ENCODE measurements around the gene CPLANE1. TPM values are rescaled to one million over a fixed set of nuclear protein-coding genes. Genes with fewer than 3 reads are reported as not detected.

The CPLANE1 gene
- total RNA-seq, 2 donors from 2014 or later = 9.0 to 22.5 TPM

DNA sequence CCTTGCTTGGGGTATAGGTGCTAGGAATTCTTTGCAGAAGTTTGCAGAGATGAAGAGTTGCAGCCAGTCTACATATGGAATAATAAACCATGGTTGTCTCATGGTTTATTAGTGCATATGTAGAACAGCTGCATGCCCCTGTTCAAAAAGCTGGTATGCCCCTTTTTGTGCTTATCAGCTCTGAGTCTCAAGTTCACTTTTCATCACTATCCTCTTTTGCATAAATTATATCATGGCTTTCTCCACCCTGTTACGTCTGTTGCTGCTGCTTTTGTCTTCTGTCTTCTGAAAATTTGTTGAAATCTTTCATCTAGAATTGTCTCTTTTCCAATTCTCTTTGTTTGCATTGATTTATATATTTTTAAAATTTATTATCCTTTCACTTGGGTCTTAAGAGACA, 172.0 kb downstream of the CPLANE1 start:
- no peaks in the 10 kb centered on the region for H3K27me3 ChIP-seq
- H3K27ac ChIP-seq = no peak overlapping the region
- TF ChIP-seq, protein P1, sequence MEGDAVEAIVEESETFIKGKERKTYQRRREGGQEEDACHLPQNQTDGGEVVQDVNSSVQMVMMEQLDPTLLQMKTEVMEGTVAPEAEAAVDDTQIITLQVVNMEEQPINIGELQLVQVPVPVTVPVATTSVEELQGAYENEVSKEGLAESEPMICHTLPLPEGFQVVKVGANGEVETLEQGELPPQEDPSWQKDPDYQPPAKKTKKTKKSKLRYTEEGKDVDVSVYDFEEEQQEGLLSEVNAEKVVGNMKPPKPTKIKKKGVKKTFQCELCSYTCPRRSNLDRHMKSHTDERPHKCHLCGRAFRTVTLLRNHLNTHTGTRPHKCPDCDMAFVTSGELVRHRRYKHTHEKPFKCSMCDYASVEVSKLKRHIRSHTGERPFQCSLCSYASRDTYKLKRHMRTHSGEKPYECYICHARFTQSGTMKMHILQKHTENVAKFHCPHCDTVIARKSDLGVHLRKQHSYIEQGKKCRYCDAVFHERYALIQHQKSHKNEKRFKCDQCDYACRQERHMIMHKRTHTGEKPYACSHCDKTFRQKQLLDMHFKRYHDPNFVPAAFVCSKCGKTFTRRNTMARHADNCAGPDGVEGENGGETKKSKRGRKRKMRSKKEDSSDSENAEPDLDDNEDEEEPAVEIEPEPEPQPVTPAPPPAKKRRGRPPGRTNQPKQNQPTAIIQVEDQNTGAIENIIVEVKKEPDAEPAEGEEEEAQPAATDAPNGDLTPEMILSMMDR (IDR thresholded peaks at IDR 0.05) = no peak
- no peaks in the 10 kb centered on the region for H3K9me3 ChIP-seq
- no peak for DNase-seq (ENCODE audit: low spot score)
- no peak overlapping the region for H3K4me3 ChIP-seq
- H3K36me3 ChIP-seq = no peaks in the 10 kb centered on the region
- no peaks in the 10 kb centered on the region for H3K4me1 ChIP-seq

DNA sequence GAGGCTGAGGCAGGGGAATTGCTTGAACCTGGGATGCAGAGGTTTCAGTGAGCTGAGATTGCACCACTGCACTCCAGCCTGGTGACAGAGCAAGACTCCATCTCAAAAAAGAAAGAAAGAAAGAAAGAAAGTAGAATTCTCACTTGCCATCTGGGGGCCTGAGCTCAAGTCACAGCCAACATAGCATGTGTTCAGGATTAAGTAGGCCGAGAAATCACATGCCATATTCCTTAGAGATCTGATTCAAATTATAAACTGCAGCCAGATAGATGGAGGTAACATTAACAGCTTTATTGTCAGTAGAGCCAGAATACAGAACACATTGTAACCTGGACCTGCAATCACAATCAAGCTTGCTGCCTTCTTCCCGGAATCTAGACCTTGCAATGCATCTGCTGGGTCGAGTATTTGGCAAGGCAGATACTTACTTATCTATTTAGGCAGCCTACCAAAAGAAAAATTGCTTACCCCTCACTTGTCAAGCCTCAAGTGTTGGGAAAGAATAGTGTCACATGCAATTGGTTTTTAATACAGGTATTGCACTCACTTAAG, 173.7 kb downstream of the CPLANE1 start:
- no peaks in the 10 kb centered on the region for H3K9me3 ChIP-seq
- no peak for DNase-seq (ENCODE audit: low spot score)
- H3K36me3 ChIP-seq = no peaks in the 10 kb centered on the region
- no peak overlapping the region for H3K4me3 ChIP-seq
- no peaks in the 10 kb centered on the region for H3K4me1 ChIP-seq
- H3K27ac ChIP-seq = no peak overlapping the region
- H3K27me3 ChIP-seq = no peaks in the 10 kb centered on the region
- TF ChIP-seq, protein P1 (IDR thresholded peaks at IDR 0.05) = no peak

DNA sequence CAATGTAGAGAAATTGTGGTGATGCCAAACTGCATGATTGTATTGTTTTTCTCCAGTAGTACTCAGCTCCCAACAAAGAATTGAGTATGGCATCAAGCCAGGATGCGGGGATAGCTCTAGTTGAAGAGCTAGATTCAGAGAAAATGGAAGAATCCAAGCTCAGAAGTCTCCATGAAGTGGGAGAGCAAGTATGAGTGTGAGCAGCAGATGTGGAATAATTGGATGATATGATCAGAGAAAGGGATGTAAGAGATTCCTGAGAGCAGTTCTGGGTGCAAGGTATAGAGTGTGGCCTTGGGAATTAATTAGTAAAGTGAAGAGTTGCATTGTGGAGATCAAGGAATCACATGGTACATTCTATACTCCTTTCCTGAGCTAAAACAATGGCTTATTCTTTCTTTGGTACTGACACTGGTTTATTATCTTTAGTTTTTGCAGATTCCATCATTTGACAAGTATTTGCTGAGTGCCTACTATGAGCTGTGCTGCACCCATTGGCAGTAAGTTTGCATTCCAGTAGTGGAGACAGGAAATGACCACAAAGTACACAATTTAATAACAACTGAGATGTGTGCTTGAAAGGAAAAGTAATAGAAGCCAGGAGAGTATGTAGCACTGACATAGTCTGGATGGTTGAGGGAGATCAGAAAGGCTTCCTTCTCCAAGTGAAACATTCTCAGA, 177.1 kb downstream of the CPLANE1 start:
- no peak for DNase-seq (ENCODE audit: low spot score)
- no peaks in the 10 kb centered on the region for H3K36me3 ChIP-seq
- no peak overlapping the region for H3K4me3 ChIP-seq
- TF ChIP-seq, protein P1 (IDR thresholded peaks at IDR 0.05) = no peak
- no peaks in the 10 kb centered on the region for H3K27me3 ChIP-seq
- no peaks in the 10 kb centered on the region for H3K4me1 ChIP-seq
- no peak overlapping the region for H3K27ac ChIP-seq
- no peaks in the 10 kb centered on the region for H3K9me3 ChIP-seq

DNA sequence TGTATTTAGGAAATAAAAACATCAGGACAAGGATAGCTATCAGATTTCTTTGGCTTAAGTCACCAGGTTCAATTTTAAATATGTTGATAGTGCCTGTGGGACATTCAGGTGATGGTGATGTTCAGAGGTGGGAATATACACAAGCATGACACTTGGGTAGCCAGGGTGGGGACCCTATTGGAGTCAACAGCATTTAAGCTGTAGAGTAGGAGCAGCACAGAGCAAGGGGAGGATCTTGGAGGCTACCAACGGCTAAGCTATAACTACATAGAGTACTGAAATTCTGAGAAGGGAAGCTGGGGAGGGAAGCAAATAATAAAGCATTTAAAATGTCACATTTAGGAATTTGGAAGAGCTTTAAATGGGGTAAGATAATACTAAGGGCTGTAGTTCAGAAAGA, 177.7 kb downstream of the CPLANE1 start:
- Histone ChIP-seq H3K4me3 (no peak overlapping the region), H3K27ac (no peak overlapping the region), H3K4me1 (no peaks in the 10 kb centered on the region), H3K27me3 (no peaks in the 10 kb centered on the region), H3K9me3 (no peaks in the 10 kb centered on the region), H3K36me3 (no peaks in the 10 kb centered on the region)
- TF ChIP-seq, protein P1 (IDR thresholded peaks at IDR 0.05) = no peak
- no peak for DNase-seq (ENCODE audit: low spot score)

DNA sequence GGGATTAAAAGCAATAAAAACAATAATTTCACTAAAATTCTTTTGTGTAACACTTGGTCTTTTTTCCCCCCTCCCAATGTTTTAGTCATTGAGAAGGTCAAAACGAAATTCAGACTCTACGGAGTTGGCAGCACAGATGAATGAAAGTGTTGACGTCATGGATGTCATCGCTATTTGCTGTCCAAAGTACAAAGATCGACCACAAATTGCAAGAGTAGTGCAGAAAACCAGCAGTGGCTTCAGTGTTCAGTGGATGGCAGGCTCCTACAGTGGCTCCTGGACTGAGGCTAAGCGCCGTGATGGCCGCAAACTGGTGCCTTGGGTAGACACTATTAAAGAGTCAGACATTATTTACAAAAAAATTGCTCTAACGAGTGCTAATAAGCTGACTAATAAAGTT, 184.7 kb downstream of the CPLANE1 start:
- H3K27me3 ChIP-seq = no peaks in the 10 kb centered on the region
- H3K9me3 ChIP-seq = no peaks in the 10 kb centered on the region
- H3K4me1 ChIP-seq = no peaks in the 10 kb centered on the region
- H3K4me3 ChIP-seq = no peak overlapping the region
- H3K27ac ChIP-seq = no peak overlapping the region
- TF ChIP-seq, protein P1 (IDR thresholded peaks at IDR 0.05) = no peak
- peaks cover 51% of the 10 kb centered on the region for H3K36me3 ChIP-seq
- no peak for DNase-seq (ENCODE audit: low spot score)

DNA sequence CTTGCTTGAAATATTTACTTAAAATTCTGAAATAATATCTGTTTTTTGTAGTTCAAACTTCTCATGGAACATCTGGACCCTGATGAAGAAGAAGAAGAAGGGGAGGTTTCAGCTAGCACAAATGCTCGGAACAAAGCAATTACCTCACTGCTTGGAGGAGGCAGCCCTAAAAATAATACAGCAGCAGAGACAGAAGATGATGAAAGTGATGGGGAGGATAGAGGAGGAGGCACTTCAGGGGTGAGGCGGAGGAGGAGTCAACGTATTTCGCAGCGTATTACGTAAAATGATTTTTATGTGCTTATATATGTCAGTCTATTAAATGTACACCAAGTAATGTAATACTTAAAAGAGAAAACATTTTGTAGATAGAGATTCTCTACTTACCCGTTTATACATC, 185.4 kb downstream of the CPLANE1 start:
- Histone ChIP-seq H3K27me3 (no peaks in the 10 kb centered on the region), H3K4me1 (no peaks in the 10 kb centered on the region), H3K36me3 (peaks cover 58% of the 10 kb centered on the region), H3K27ac (no peak overlapping the region), H3K4me3 (no peak overlapping the region), H3K9me3 (no peaks in the 10 kb centered on the region)
- TF ChIP-seq, protein P1 (IDR thresholded peaks at IDR 0.05) = no peak
- DNase-seq (ENCODE audit: low spot score) = no peak

Measured in right atrium auricular region (tissue), 2 donors.